ENCODE results near the gene GTPBP3. TPM values are rescaled to one million over a fixed set of nuclear protein-coding genes. Genes with fewer than 3 reads are reported as not detected.

GTPBP3 gene
- total RNA-seq, 1 experiment from 2014 or later, result 53.2 TPM

DNA sequence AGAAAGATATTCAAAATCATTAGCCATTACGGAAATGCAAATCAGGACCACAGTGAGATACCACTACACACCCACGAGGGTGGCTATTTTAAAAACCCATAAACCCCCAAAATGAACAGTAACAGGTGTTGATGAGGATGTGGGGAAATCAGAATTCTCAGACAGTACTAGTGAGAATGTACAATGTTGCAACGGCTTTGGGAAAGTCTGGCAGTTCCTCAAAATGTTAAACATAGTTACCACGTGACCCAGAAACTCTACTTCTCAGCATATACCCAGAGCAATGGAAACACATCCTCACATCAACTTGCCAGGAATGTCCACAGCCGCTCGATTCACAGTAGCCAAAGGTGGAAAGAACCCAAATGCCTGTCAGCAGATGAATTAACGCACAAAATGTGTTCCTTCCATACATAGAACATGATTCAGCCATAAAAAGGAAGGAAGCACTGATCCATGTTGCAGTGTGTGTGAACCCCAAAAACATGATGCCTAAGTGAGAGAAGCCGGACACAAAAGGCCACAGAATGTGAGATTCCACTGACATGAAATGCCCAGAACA is 32.8 kb downstream of the GTPBP3 start:
- Histone ChIP-seq H3K9me3 (ENCODE audit: low read depth, low read length, poor library complexity, severe bottlenecking) (no peaks in the 10 kb centered on the region), H3K4me1 (ENCODE audit: insufficient read depth, low read length, poor library complexity, severe bottlenecking) (no peaks in the 10 kb centered on the region), H3K36me3 (ENCODE audit: insufficient read depth, low read length, poor library complexity, severe bottlenecking) (no peaks in the 10 kb centered on the region), H3K4me3 (ENCODE audit: low read depth, low read length, poor library complexity, severe bottlenecking) (no peak overlapping the region), H3K27me3 (replicated peaks; ENCODE audit: insufficient read depth, low read depth, low read length, poor library complexity) (no peaks in the 10 kb centered on the region), H3K27ac (ENCODE audit: low read depth, low read length, poor library complexity, severe bottlenecking) (no peak overlapping the region)
- ChIA-PET POLR2A (ENCODE audit: low non-redundant PET) (no interaction called here), CTCF (no interaction called here)
- no TSS peak for BruUV-seq (replicated peaks)
- TF ChIP-seq CTCF (conservative IDR thresholded peaks at IDR 0.05; ENCODE audit: low read depth, low read length) (no peak), EZH2 (IDR thresholded peaks at IDR 0.05; ENCODE audit: borderline replicate concordance, low read depth, low read length, poor library complexity, severe bottlenecking) (no peak)
- intact Hi-C loops (cut with micrococcal nuclease; ENCODE audit: unreplicated experiment), result no loop called here
- no peak for DNase-seq (ENCODE audit: low spot score)

- TF ChIP-seq EZH2 (IDR thresholded peaks at IDR 0.05; ENCODE audit: borderline replicate concordance, low read depth, low read length, poor library complexity, severe bottlenecking) (no peak), CTCF (conservative IDR thresholded peaks at IDR 0.05; ENCODE audit: low read depth, low read length) (no peak)
- ChIA-PET CTCF (interaction anchor here (0.6 kb wide), 1 partner anchor 117 kb away, joined by 3 read pairs; no protein-coding TSS in a partner anchor), POLR2A (ENCODE audit: low non-redundant PET) (no interaction called here)
- intact Hi-C loops (cut with micrococcal nuclease; ENCODE audit: unreplicated experiment), result no loop called here
- H3K36me3 ChIP-seq (ENCODE audit: insufficient read depth, low read length, poor library complexity, severe bottlenecking), result no peaks in the 10 kb centered on the region
- H3K27me3 ChIP-seq (replicated peaks; ENCODE audit: insufficient read depth, low read depth, low read length, poor library complexity), result no peaks in the 10 kb centered on the region
- H3K4me1 ChIP-seq (ENCODE audit: insufficient read depth, low read length, poor library complexity, severe bottlenecking), result no peaks in the 10 kb centered on the region
- no peak within 1 kb of the TSS for H3K27ac ChIP-seq (ENCODE audit: low read depth, low read length, poor library complexity, severe bottlenecking)
- BruUV-seq (replicated peaks), result no TSS peak
- DNase-seq (ENCODE audit: low spot score), result no peak
- H3K4me3 ChIP-seq (ENCODE audit: low read depth, low read length, poor library complexity, severe bottlenecking), result no peak within 1 kb of the TSS
- H3K9me3 ChIP-seq (ENCODE audit: low read depth, low read length, poor library complexity, severe bottlenecking), result no peaks in the 10 kb centered on the region
These were observed 39.7 kb downstream of the GTPBP3 start, which contains the start of gene PLVAP for GRCh38 chr19:17376935-17377600. Gene PLVAP, minus strand, starts transcription at chr19:17377342. Its CDS starts 54 bp downstream, at chr19:17377288.

GRCh38 chr19:17378271-17378670 is 40.9 kb downstream of the GTPBP3 start:
- no TSS peak for BruUV-seq (replicated peaks)
- DNase-seq (ENCODE audit: low spot score), result no peak
- Histone ChIP-seq H3K4me3 (ENCODE audit: low read depth, low read length, poor library complexity, severe bottlenecking) (no peak overlapping the region), H3K36me3 (ENCODE audit: insufficient read depth, low read length, poor library complexity, severe bottlenecking) (no peaks in the 10 kb centered on the region), H3K9me3 (ENCODE audit: low read depth, low read length, poor library complexity, severe bottlenecking) (no peaks in the 10 kb centered on the region), H3K4me1 (ENCODE audit: insufficient read depth, low read length, poor library complexity, severe bottlenecking) (no peaks in the 10 kb centered on the region), H3K27me3 (replicated peaks; ENCODE audit: insufficient read depth, low read depth, low read length, poor library complexity) (no peaks in the 10 kb centered on the region), H3K27ac (ENCODE audit: low read depth, low read length, poor library complexity, severe bottlenecking) (no peak overlapping the region)
- intact Hi-C loops (cut with micrococcal nuclease; ENCODE audit: unreplicated experiment), result no loop called here
- TF ChIP-seq EZH2 (IDR thresholded peaks at IDR 0.05; ENCODE audit: borderline replicate concordance, low read depth, low read length, poor library complexity, severe bottlenecking), result no peak
- no peak for TF ChIP-seq CTCF (conservative IDR thresholded peaks at IDR 0.05; ENCODE audit: low read depth, low read length)
- POLR2A ChIA-PET (ENCODE audit: low non-redundant PET), result no interaction called here
- CTCF ChIA-PET, result interaction anchor here (0.6 kb wide), 1 partner anchor 8 kb away, joined by 3 read pairs; no protein-coding TSS in a partner anchor

Data from A673 (cell line).